Measurements from ENCODE around the gene CMSS1. TPM values are rescaled to one million over a fixed set of nuclear protein-coding genes. Genes with fewer than 3 reads are reported as not detected.

The CMSS1 gene
- polyA plus RNA-seq, 12 donors, result 21.0 to 39.9 (median 29.5) TPM; not detected in 1

DNA sequence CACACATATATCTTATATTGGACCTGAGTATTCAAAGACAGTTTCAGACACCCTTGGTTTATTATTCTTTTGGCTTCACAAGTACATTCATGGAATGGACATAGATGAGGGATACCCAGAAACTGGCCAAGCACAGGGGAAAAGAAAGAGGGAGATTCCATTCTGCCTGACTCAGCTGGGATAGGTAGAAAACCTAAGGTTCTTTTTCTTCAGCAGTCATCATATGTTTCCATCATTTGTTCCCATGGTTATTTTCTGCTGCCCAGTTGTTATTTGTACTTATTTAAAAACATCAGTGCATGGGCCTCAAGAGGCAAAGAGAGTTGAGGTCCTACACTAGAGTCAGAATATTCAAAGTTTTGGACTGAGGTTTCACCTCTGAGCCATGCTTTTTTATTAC is 204.8 kb downstream of the CMSS1 start:
- DNase-seq, result no peak

DNA sequence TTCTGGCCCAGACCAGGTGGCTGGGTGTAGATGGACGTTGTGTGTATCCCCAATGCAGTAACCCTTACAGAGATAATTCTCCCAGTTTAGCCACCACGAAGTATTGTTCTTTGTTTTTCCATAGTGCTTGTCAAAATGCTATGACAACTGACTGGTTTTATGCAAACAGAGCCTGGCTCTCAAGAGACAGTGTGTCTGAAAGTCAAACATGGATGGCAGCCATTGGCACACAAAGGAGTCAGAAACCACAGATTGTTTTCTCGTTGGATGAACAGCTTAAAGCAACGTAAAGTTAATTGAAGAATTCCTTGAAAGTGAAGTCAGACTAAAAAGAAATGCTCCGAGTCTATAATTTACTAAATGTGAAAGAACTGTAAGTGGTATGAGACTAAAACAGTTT is 205.5 kb downstream of the CMSS1 start:
- DNase-seq, result no peak

DNA sequence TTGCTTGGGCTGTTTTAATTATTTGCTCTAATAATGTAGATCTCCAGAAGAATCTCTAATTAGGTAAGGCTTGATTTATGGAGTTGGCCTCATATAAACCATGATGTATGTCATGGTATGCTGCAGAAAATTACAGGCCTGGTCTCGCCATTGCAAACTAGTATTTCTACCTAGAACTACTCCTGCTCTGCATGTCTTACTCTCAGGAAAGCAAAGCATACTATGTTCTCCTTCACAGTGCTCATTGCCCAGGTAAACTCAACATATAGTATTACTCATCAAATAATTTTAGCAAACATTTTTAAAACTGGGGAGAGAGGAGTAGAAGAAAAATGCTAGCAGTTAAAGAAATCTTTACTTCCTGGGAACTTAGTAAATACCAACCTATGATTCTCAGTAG is 205.9 kb downstream of the CMSS1 start:
- no peak for DNase-seq

DNA sequence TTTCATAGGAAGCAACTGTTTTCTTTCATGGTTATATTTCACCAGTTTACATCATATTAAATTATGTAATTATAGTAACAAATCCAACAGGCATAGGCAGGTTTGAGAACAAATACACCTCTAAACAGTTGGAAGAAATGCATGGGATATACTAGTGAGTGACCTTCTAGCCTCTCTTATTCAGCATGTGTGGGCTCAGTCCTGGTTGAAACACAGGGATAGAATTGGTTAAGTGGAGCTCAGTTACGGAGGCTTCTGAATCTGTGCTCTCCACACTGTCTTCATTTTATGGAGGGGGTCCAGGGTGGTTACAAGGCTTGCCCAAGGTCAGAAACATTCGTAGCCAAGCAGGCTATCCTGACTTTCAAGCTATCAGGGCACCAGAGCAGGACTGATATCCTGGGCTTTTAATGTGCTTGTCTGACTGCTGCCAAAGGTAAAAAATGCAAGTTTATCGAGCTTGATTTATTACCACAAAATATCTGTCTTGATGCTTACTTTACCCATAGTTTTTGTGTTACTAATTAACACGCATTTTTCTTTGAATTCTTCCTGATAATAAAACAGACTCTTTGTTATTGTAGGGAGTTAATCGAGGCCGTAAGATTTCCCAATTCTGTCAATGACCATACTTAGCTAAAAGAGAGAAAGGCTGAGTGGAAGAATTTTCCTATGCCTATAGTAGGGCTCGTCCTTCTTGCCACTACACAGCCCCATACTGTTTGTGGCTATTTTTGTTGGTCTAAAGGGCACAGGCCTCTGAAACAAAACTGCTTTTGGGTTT is 207.1 kb downstream of the CMSS1 start:
- no peak for DNase-seq

GRCh38 chr3:100027321-100027720 is 209.7 kb downstream of the CMSS1 start:
- DNase-seq, result no peak

DNA sequence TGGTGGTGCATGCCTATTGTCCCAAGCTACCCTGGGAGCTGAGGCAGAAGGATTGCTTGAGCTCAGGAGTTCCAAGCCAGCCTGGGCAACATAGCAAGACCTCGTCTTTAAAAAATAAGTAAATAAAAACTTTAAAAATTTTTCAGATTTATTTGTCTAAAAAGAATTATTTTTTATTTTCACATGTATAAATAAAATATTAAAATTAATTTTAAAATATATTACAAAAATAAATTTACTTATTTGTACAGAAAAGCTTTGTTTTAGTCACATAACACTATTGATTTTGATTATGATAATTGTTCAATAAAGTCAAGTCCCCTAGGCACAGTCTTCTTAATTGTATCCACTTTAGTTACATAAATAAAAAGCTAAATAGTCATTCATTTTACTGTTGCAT is 211.4 kb downstream of the CMSS1 start:
- no peak for DNase-seq

DNA sequence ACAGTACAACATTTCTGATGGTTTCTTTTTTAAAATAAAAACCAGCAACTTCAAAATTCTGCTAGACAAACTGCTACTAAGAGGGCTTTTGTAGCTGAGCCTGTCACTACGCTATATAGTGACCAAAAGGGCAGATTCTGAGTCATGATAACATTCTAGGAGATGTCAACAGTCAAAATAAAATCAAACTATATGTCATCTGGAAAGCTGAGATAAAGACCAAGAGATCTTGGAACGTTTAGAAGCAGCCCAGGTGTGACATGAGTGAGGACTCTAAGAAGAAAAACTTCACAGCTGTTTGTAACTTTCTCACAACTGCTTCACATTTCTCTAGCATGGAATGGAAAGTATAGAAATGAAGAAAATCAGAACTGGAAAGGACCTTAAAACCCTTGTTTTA is 212.0 kb downstream of the CMSS1 start:
- no peak for DNase-seq

- no peak for DNase-seq
These were observed 212.7 kb downstream of the CMSS1 start for GRCh38 chr3:100030346-100030745.

GRCh38 chr3:100030914-100031425 is 213.3 kb downstream of the CMSS1 start:
- DNase-seq, result no peak

GRCh38 chr3:100032243-100032642 is 214.6 kb downstream of the CMSS1 start:
- no peak for DNase-seq

DNA sequence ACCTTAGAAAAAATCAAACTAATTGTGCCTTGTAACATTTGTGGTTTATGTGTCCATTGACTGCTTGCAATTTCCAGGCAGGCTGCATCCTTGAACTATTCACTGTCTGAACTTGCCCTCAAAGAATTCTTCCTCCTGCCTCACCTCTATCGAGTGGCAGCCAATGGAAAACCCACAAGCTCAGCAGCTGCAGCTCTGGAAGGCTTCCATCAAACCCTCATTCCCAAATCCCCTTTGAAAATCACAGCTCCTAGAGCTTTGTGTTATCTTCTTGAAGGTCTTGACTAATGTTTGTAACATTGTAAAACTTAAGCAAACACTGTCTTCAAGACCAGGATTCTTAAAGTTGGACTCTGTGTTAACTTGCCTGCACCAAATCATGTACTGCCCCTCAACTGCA is 215.5 kb downstream of the CMSS1 start:
- no peak for DNase-seq

- DNase-seq, result no peak
These were observed 216.3 kb downstream of the CMSS1 start for GRCh38 chr3:100033903-100034471.

- DNase-seq, result no peak
These were observed 221.4 kb downstream of the CMSS1 start for GRCh38 chr3:100039075-100039474.

DNA sequence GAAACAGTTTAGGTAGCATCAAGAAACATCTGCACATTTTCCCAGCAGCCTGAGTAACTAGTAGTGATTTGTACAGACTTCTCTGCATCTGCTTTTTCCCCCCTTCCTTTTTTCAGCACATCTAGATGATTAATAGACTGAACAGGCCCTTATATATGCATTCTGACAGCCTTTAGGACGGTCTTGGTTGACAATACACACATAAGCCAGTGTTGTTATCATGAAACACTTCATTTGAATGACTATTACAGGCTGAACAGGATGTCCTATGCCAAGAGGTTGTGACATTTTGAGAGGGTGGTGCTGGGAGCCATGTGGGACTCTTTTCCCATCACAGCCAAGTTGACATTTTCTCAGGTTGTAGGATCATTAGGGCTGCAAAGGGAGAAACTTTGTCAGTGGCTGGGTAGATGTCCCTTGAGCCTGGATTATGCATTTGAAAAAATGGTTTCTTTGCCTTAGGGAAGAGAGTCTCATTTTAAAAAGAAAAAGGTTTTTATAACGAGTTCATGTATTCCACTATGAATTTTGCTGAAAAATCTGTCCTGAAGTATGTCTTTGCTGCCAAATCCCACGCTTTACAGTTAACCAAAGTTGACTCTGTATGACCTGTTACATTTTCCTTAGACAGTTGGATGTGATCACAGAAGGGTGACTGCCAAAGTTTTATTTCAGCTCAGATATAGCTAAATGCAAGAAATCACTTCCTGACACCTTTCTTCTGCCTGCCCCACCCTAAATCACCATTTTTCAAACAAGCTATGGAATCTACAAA is 223.0 kb downstream of the CMSS1 start:
- peak; percentile 76 for DNase-seq

DNA sequence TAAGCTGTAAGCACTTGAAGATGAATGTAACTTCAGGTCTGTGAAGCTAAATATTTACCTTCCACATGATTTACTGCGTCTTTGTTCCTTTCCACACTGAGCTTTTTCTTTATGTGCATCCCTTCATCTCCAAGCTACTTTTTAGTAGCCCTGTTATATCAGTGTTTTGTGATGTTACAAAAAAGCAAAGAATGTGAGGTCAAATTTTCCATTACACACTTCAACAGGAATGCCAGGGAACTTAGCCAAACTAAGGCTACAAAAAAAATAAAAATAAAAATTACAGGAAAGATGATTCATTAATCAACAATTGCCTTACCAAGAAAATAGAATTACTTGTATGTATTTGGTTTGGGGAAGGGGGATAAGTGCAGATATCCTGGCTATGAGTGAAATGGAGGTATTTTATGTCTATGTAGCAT is 223.7 kb downstream of the CMSS1 start:
- DNase-seq, result peak; percentile 87

GRCh38 chr3:100042166-100042981 is 224.7 kb downstream of the CMSS1 start:
- DNase-seq, result no peak

DNA sequence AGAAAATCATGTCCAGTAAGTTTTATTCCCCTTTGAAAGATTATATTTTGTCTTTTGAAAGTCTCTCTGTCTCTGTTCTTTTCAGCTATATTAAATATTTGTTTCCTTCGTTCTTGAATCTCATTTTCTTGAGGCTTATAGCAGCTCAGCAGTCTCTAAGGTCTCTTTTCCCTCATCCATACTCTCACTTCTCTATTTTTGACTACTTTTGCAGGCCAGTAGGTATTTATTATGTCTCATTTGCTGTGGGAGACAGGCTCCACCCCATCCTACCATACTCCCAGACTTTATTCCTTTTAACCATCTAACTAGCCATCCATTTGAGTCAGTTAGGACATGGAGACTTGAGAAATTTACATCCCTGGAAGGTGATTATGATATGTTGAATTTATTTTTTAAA is 225.6 kb downstream of the CMSS1 start:
- DNase-seq, result no peak

- DNase-seq, result no peak
These were observed 226.7 kb downstream of the CMSS1 start for GRCh38 chr3:100044369-100044768.

DNA sequence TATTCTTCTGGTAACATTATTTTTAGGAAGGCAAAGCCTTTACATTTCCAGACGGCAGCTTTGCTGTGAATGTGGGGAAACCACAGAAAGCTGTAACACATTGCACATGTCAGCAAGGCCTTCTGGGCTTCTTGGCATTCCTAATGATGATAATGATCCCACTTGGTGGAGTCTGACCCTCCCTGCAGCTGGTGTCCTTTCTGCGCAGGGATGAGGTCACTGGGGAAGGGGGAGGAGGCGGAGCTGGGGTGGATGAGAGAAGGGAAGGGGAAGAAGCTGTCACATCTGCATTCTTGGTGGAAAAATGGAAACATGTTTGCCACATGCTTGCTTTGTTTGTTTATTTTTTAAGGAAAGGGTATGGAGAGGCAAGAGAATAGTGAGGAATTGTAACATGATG is 228.0 kb downstream of the CMSS1 start:
- peak; percentile 85 for DNase-seq

GRCh38 chr3:100046986-100047385 is 229.3 kb downstream of the CMSS1 start:
- DNase-seq, result no peak

DNA sequence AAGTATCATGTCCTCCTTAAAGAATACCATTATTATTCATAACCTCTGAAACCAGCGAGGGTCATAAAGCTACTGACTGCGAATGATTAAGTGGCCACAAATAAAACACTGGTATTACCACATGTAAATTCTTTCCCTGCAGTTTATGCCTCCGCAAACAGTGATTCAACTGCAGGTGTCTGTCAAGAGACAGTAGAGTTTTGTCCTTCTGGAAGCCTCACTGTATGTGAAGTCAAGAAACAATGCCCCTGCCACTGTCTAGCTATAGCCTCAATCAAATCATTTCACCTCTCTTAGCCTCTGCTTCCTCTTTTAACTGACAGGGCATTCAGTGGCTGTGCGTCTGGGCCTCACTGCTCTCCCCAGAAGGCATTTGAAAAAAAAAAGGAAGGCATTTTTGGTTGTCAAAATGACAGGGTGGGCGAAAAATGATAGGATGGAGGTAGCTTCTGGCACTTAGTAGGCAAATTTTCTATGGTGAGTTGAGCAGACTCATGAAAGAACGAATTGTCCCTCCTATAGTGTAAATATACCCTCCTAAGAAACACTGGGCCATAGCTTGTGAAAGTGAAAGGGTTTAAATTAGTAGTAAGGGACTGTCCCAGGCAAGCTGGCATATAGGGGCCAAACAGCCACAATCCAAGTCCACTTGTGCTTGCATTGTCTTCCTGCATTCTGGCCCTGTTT is 229.9 kb downstream of the CMSS1 start:
- no peak for DNase-seq
